ENCODE data around the gene SLC37A4. TPM values are rescaled to one million over a fixed set of nuclear protein-coding genes. Genes with fewer than 3 reads are reported as not detected.

The SLC37A4 gene
- total and polyA plus RNA-seq, 10 of the 15 experiments (the other 5 are each of a cell fraction or from before 2014, with no cell fraction given), result 11.6 to 29.7 (median 20.4) TPM

- WGBS (ENCODE audit: insufficient coverage, insufficient replicate concordance, low lambda C conversion rate, missing lambda C conversion rate), result 68% methylated on average over 8 of the region's 9 CpGs
- Histone ChIP-seq H3K27ac (ENCODE audit: control insufficient read depth, insufficient read depth) (no peak overlapping the region), H3K36me3 (ENCODE audit: control insufficient read depth in 2 of 2, insufficient read depth in 2 of 2, low read length in 1 of 2) (no peaks in the 10 kb centered on the region; a peak in 1 of 4 replicates), H4K20me1 (ENCODE audit: control insufficient read depth, insufficient read depth) (no peaks in the 10 kb centered on the region), H3K9ac (ENCODE audit: control insufficient read depth, insufficient read depth, low read length) (no peak overlapping the region), H3K4me3 (no peak overlapping the region), H3K4me2 (ENCODE audit: control insufficient read depth, insufficient read depth) (no peak overlapping the region), H3K9me3 (replicated peaks; ENCODE audit: control insufficient read depth, insufficient read depth, low read length) (no peaks in the 10 kb centered on the region), H3K27me3 (replicated peaks in 1 of 2; ENCODE audit: control insufficient read depth in 2 of 2, insufficient read depth in 2 of 2, low read length in 1 of 2) (no peaks in the 10 kb centered on the region), H3K4me1 (ENCODE audit: control insufficient read depth, insufficient read depth, low read length) (peaks cover 14% of the 10 kb centered on the region), H2AFZ (ENCODE audit: control insufficient read depth, low read depth, low read length) (no peak overlapping the region), H3K79me2 (ENCODE audit: control insufficient read depth, insufficient read depth, low read length) (peaks cover 13% of the 10 kb centered on the region)
- DNase-seq (ENCODE audit: low read depth, low spot score) (no peak), ATAC-seq (no peak), FAIRE-seq (no peak)
- POLR2A ChIA-PET, result interaction anchor here (0.9 to 3.0 kb wide), 2 partner anchors 20 to 24 kb away, joined by 4 to 14 read pairs; partner anchors contain the start of gene HYOU1
- intact Hi-C loops (cut with micrococcal nuclease; ENCODE audit: unreplicated experiment), result no loop called here
- CTCF ChIA-PET, result interaction anchor here (0.8 to 2.0 kb wide), 10 partner anchors 9 to 64 kb away, joined by 3 to 6 read pairs (median 4); partner anchors contain the start of genes CENATAC, HYOU1 and TRAPPC4
- RAD21 ChIA-PET (ENCODE audit: unreplicated experiment), result interaction anchor here (0.8 to 1.3 kb wide), 2 partner anchors 19 to 36 kb away, joined by 3 to 4 read pairs; partner anchors contain the start of gene VPS11
- in situ Hi-C loops (cut with MboI), result no loop called here
- BruUV-seq (replicated peaks), result no TSS peak
- SMC1A ChIA-PET (ENCODE audit: uncharacterized antibody, unreplicated experiment), result interaction anchor here (0.7 to 4.9 kb wide), 4 partner anchors 15 to 42 kb away, joined by 3 to 40 read pairs (median 4); partner anchors contain the start of genes RPS25 and TRAPPC4
- no peak for TF ChIP-seq SRF (IDR thresholded peaks at IDR 0.05; ENCODE audit: low read depth in 2 of 2, low read length in 2 of 2)
- no peak for TF ChIP-seq CEBPB (IDR thresholded peaks at IDR 0.05; ENCODE audit: borderline replicate concordance in 1 of 2, low read depth in 2 of 2, low read length in 2 of 2)
- TF ChIP-seq PRDM15 (CRISPR knock-in tag; IDR thresholded peaks at IDR 0.05), result no peak
- no peak for TF ChIP-seq MLLT1 (IDR thresholded peaks at IDR 0.05)
- TF ChIP-seq SMC3 (IDR thresholded peaks at IDR 0.05; ENCODE audit: borderline replicate concordance, low read length), result no peak
- no peak for TF ChIP-seq JUNB (IDR thresholded peaks at IDR 0.05)
- no peak for TF ChIP-seq ELK1 (IDR thresholded peaks at IDR 0.05; ENCODE audit: low read depth, low read length)
- TF ChIP-seq BCL3 (IDR thresholded peaks at IDR 0.05; ENCODE audit: borderline replicate concordance, insufficient read depth, low read depth, low read length, poor library complexity, severe bottlenecking), result no peak
- no peak for TF ChIP-seq ZBTB40 (IDR thresholded peaks at IDR 0.05; ENCODE audit: borderline replicate concordance)
- TF ChIP-seq SIX5 (IDR thresholded peaks at IDR 0.05; ENCODE audit: low read depth, low read length, severe bottlenecking), result no peak
- no peak for TF ChIP-seq PML (IDR thresholded peaks at IDR 0.05; ENCODE audit: low read length)
Measured at GRCh38 chr11:119031912-119032280, 1.2 kb upstream of the SLC37A4 start.
